Glutamatergic neuron (in vitro differentiated cells): Measurements from ENCODE around the gene MACROD2. TPM values are rescaled to one million over a fixed set of nuclear protein-coding genes. Genes with fewer than 3 reads are reported as not detected.
A peak's percentile ranks its signal among the peaks of the same experiment; 100 is the strongest.

Source experiments
- DNase-seq: peaks from one replicate; pipeline ENCODE4 v3.0.0; 2022
- H3K27ac Mint-ChIP-seq: one replicate; pipeline ENCODE4 v1.8.0; 2020; ENCODE audit warnings: mild to moderate bottlenecking, mixed read lengths, inconsistent platforms; ENCODE audit not compliant: unreplicated experiment
- H3K27me3 Mint-ChIP-seq: one replicate; pipeline ENCODE4 v1.8.0; 2020; ENCODE audit warnings: mild to moderate bottlenecking, moderate library complexity, mixed read lengths, inconsistent platforms; ENCODE audit not compliant: unreplicated experiment
- H3K36me3 Mint-ChIP-seq: one replicate; pipeline ENCODE4 v1.8.0; 2020; ENCODE audit warnings: mild to moderate bottlenecking, mixed read lengths, inconsistent platforms; ENCODE audit not compliant: unreplicated experiment
- H3K4me1 Mint-ChIP-seq: one replicate; pipeline ENCODE4 v1.8.0; 2020; ENCODE audit warnings: mild to moderate bottlenecking, low read depth, mixed read lengths, inconsistent platforms; ENCODE audit not compliant: unreplicated experiment
- H3K4me3 Mint-ChIP-seq: one replicate; pipeline ENCODE4 v1.8.0; 2020; ENCODE audit warnings: mild to moderate bottlenecking, mixed read lengths, inconsistent platforms; ENCODE audit not compliant: unreplicated experiment
- H3K9me3 Mint-ChIP-seq: one replicate; pipeline ENCODE4 v1.8.0; 2020; ENCODE audit warnings: mild to moderate bottlenecking, moderate library complexity, mixed read lengths, inconsistent platforms; ENCODE audit not compliant: unreplicated experiment
- total RNA-seq: library from RNA; stranded (reverse); fragmentation: NEBNext Ultra II Directional; extraction: Animal tissue kit (Norgen Biotek cat#: 25700); gene quantifications from one replicate; pipeline ENCODE4 v1.2.1, GENCODE V29; 2021; ENCODE audit not compliant: unreplicated experiment
- TF ChIP-seq, protein P1 (sequence below): fragments of 200-600 bp; sonication (generic); IDR thresholded peaks from one replicate; pipeline ENCODE4 v1.5.0; 2021; ENCODE audit not compliant: partially characterized antibody, unreplicated experiment

Gene MACROD2
- total RNA-seq, 1 donor from 2014 or later, result 8.7 TPM

GRCh38 chr20:15639839-15640238 lies 1644.5 kb downstream of the MACROD2 start:
- no peak overlapping the region for H3K27ac Mint-ChIP-seq
- H3K9me3 Mint-ChIP-seq, result no peaks in the 10 kb centered on the region
- no peaks in the 10 kb centered on the region for H3K27me3 Mint-ChIP-seq
- DNase-seq, result no peak
- TF ChIP-seq, protein P1, sequence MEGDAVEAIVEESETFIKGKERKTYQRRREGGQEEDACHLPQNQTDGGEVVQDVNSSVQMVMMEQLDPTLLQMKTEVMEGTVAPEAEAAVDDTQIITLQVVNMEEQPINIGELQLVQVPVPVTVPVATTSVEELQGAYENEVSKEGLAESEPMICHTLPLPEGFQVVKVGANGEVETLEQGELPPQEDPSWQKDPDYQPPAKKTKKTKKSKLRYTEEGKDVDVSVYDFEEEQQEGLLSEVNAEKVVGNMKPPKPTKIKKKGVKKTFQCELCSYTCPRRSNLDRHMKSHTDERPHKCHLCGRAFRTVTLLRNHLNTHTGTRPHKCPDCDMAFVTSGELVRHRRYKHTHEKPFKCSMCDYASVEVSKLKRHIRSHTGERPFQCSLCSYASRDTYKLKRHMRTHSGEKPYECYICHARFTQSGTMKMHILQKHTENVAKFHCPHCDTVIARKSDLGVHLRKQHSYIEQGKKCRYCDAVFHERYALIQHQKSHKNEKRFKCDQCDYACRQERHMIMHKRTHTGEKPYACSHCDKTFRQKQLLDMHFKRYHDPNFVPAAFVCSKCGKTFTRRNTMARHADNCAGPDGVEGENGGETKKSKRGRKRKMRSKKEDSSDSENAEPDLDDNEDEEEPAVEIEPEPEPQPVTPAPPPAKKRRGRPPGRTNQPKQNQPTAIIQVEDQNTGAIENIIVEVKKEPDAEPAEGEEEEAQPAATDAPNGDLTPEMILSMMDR, result no peak
- H3K4me3 Mint-ChIP-seq, result no peak overlapping the region
- H3K4me1 Mint-ChIP-seq, result peaks cover 4% of the 10 kb centered on the region
- no peaks in the 10 kb centered on the region for H3K36me3 Mint-ChIP-seq

- Mint-ChIP-seq H3K27me3 (no peaks in the 10 kb centered on the region), H3K27ac (no peak overlapping the region), H3K4me1 (no peaks in the 10 kb centered on the region), H3K36me3 (no peaks in the 10 kb centered on the region), H3K4me3 (no peak overlapping the region), H3K9me3 (no peaks in the 10 kb centered on the region)
- DNase-seq, result no peak
- TF ChIP-seq, protein P1, result no peak
These were observed 1646.8 kb downstream of the MACROD2 start for GRCh38 chr20:15642109-15642508.

DNA sequence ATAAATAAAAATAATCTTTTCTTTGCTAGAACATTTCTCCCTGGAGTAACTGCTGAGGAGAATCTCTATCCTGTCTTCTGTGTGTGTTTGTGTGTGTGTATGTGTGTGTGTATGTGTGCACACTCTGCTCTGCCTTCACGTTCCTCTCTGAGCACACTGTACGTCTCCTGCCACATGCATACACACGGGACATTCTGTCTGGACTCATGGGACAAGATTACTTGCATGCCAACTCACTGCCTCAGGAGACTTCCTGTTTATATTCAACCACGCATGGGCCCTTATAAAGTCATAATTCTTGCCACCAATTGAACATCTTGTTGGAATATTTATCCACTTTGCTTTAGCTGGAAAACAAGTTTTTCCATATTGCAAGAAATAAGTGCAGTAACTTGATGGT lies 1647.4 kb downstream of the MACROD2 start:
- no peak for DNase-seq
- Mint-ChIP-seq H3K4me1 (no peaks in the 10 kb centered on the region), H3K27ac (no peak overlapping the region), H3K27me3 (no peaks in the 10 kb centered on the region), H3K36me3 (no peaks in the 10 kb centered on the region), H3K9me3 (no peaks in the 10 kb centered on the region), H3K4me3 (no peak overlapping the region)
- TF ChIP-seq, protein P1, result no peak

GRCh38 chr20:15643713-15644112 lies 1648.4 kb downstream of the MACROD2 start:
- no peak for DNase-seq
- no peaks in the 10 kb centered on the region for H3K4me1 Mint-ChIP-seq
- no peak overlapping the region for H3K27ac Mint-ChIP-seq
- TF ChIP-seq, protein P1, result peak; percentile 53
- H3K36me3 Mint-ChIP-seq, result no peaks in the 10 kb centered on the region
- H3K4me3 Mint-ChIP-seq, result no peak overlapping the region
- H3K27me3 Mint-ChIP-seq, result no peaks in the 10 kb centered on the region
- H3K9me3 Mint-ChIP-seq, result no peaks in the 10 kb centered on the region

- TF ChIP-seq, protein P1, result no peak
- Mint-ChIP-seq H3K4me1 (no peaks in the 10 kb centered on the region), H3K9me3 (no peaks in the 10 kb centered on the region), H3K27me3 (no peaks in the 10 kb centered on the region), H3K27ac (no peak overlapping the region), H3K36me3 (no peaks in the 10 kb centered on the region), H3K4me3 (no peak overlapping the region)
- no peak for DNase-seq
These were observed 1650.5 kb downstream of the MACROD2 start for GRCh38 chr20:15645816-15646215.
